Esophagus muscularis mucosa (tissue), 3 donors: ENCODE data around the gene DENND2C.

ENCODE experiments used
- POLR2A ChIP-seq: fragments of 450-650 bp; IDR thresholded peaks from one replicate; pipeline ENCODE4 v1.6.1; 2017; ENCODE audit warnings: antibody characterized with exemption, moderate library complexity, mild to moderate bottlenecking, low read depth
- POLR2AphosphoS5 ChIP-seq, 2 donors: sonication (generic); formaldehyde crosslinking; IDR thresholded peaks; one replicate each; pipeline ENCODE4 v1.6.1; 2017; ENCODE audit warnings: antibody characterized with exemption in 2 of 2
- TF ChIP-seq, protein P1 (sequence below), 3 experiments: fragments of 200-600 bp in 2 of 3; fragments of 450-650 bp in 1 of 3; sonication (generic) in 2 of 3; IDR thresholded peaks; one replicate each; pipeline ENCODE4 v1.5.1; 2017 to 2019; ENCODE audit warnings: antibody characterized with exemption in 3 of 3, mild to moderate bottlenecking in 2 of 3, moderate library complexity in 1 of 3

GRCh38 chr1:114660238-114660637, 9.6 kb downstream of the DENND2C start:
- TF ChIP-seq, protein P1, sequence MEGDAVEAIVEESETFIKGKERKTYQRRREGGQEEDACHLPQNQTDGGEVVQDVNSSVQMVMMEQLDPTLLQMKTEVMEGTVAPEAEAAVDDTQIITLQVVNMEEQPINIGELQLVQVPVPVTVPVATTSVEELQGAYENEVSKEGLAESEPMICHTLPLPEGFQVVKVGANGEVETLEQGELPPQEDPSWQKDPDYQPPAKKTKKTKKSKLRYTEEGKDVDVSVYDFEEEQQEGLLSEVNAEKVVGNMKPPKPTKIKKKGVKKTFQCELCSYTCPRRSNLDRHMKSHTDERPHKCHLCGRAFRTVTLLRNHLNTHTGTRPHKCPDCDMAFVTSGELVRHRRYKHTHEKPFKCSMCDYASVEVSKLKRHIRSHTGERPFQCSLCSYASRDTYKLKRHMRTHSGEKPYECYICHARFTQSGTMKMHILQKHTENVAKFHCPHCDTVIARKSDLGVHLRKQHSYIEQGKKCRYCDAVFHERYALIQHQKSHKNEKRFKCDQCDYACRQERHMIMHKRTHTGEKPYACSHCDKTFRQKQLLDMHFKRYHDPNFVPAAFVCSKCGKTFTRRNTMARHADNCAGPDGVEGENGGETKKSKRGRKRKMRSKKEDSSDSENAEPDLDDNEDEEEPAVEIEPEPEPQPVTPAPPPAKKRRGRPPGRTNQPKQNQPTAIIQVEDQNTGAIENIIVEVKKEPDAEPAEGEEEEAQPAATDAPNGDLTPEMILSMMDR (IDR thresholded peaks at IDR 0.05) = no peak
- TF ChIP-seq POLR2AphosphoS5 (IDR thresholded peaks at IDR 0.05) (no peak), POLR2A (no peak)
